Body of pancreas (tissue), 4 donors: Measurements from ENCODE around the gene ABCD1. TPM values are rescaled to one million over a fixed set of nuclear protein-coding genes. Genes with fewer than 3 reads are reported as not detected.

Experiments used
- ATAC-seq: fragments of 150-250 bp; one replicate; pipeline ENCODE4 v1.9.1; 2016
- DNase-seq, 4 donors: peaks; one replicate each; pipeline ENCODE4 v3.0.0-alpha.2; 2019
- H3K27ac ChIP-seq, 4 donors: fragments of 200-600 bp; sonication (generic); 1 replicate in 3 of 4; 2 replicates in 1 of 4; pipeline versions ENCODE4 v1.5.1 to v1.6.1; 2016 to 2019; ENCODE audit warnings: mild to moderate bottlenecking in 1 of 4, mixed read lengths in 1 of 4, moderate library complexity in 1 of 4
- H3K27me3 ChIP-seq, 2 donors: fragments of 200-600 bp; sonication (generic); one replicate each; pipeline ENCODE4 v1.6.0; 2016; ENCODE audit warnings: mild to moderate bottlenecking in 1 of 2
- H3K36me3 ChIP-seq, 2 donors: fragments of 200-600 bp; sonication (generic); replicated peaks in 1 of 2; 2 replicates each; pipeline ENCODE4 v1.5.1; 2016; ENCODE audit warnings: low read depth in 2 of 2; ENCODE audit not compliant: insufficient read depth in 1 of 2
- H3K4me1 ChIP-seq: fragments of 200-600 bp; sonication (generic); one replicate; pipeline ENCODE4 v1.6.0; 2016
- H3K4me3 ChIP-seq, 2 donors: fragments of 200-600 bp; sonication (generic); 1 replicate in 1 of 2; 2 replicates in 1 of 2; pipeline ENCODE4 v1.5.1; 2016 to 2019
- H3K9me3 ChIP-seq, 3 donors: fragments of 200-600 bp; sonication (generic); 1 replicate in 2 of 3; 2 replicates in 1 of 3; pipeline ENCODE4 v1.5.1; 2016
- POLR2A ChIP-seq, 3 donors: fragments of 450-650 bp; IDR thresholded peaks; one replicate each; pipeline ENCODE4 v1.6.1; 2016; ENCODE audit warnings: antibody characterized with exemption in 3 of 3, mild to moderate bottlenecking in 2 of 3
- WGBS, 2 donors: methylation state at CpG; one replicate each; pipeline ENCODE4 v1.1.5; 2017; 5-methylcytosine and 5-hydroxymethylcytosine counted together
- intact Hi-C: fragments of 100-400 bp; cut with DNase I; formaldehyde crosslinking; loops from one replicate; pipeline ENCODE4 v1.15.1; 2023
- total RNA-seq, 2 donors: library from RNA; depleted of rRNA; stranded (reverse); fragments of >200 nt; gene quantifications; one replicate each; pipeline ENCODE4 v1.1.0, GENCODE V29; 2016
- TF ChIP-seq, protein P1 (sequence below), 7 experiments: fragments of 450-650 bp in 4 of 7; fragments of 200-600 bp in 3 of 7; sonication (generic) in 3 of 7; IDR thresholded peaks; one replicate each; pipeline ENCODE4 v1.5.1; 2016 to 2019; ENCODE audit warnings: antibody characterized with exemption in 7 of 7

ABCD1 gene
- total RNA-seq, 2 donors from 2014 or later = 11.2 to 31.6 TPM

DNA sequence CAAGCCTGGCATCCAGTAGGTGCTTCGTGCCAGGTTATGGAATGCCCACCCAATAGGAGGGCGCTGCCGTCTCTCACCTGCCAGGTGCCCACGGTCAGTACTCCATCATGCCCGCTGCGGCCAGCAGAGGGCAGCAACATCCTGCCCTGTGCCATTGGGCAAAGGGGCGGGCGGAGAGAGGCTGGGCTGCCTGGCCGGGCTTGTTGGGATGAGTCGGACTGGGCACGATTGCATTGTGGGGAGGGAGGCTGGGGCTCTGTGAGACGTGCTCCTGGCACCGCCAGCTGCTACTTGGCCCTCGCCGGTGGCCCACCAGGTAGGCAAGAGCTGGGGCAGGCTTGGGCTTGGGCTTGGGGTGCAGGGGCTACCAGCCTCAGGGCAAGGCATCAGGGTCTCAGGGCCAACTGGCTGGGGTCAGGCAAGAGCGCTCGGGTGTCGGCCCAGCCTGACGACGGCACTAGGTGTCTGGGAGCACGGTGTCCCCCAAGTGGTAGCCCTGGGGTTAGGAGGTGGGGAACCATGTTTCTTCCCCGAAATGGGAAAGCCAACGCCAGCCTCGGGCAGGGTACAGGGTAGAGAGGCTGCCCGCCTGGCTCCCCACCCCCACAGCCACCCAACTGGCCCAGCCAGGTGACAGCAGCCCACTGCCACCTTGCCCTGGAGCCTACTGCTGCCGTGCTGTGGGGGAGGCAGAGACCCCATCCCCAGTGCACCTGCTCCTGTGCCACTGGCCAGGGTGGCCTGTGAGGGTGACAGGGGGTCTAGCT lies 39.5 kb downstream of the ABCD1 start, which contains the start of gene PLXNB3:
PLXNB3 (plus strand) TSS at position 261 of the 767 bp plus-strand sequence. CDS start 1,287 bp downstream, outside the sequence.
- H3K27ac ChIP-seq = peak within 1 kb of the TSS in 3 of 4 donors; percentile 38 to 65 (median 50)
- DNase-seq (peak; percentile 78 to 88 (median 84)), ATAC-seq (peak; percentile 88)
- H3K4me1 ChIP-seq = peaks cover 13% of the 10 kb centered on the region
- H3K27me3 ChIP-seq = no peaks in the 10 kb centered on the region
- H3K9me3 ChIP-seq = no peaks in the 10 kb centered on the region
- H3K4me3 ChIP-seq = no peak within 1 kb of the TSS
- H3K36me3 ChIP-seq = no peaks in the 10 kb centered on the region
- intact Hi-C loops = loop anchor here (5.0 kb wide), 1 partner anchor 188 kb away; no protein-coding TSS in a partner anchor
- 6% methylated on average over 16 of the region's 26 CpGs; no CpG with 5 or more reads in 1 of the 2 donors for WGBS, 2 donors
- peak in 1 of 3 donors; percentile 26 for TF ChIP-seq POLR2A (IDR thresholded peaks at IDR 0.05)
- TF ChIP-seq, protein P1, sequence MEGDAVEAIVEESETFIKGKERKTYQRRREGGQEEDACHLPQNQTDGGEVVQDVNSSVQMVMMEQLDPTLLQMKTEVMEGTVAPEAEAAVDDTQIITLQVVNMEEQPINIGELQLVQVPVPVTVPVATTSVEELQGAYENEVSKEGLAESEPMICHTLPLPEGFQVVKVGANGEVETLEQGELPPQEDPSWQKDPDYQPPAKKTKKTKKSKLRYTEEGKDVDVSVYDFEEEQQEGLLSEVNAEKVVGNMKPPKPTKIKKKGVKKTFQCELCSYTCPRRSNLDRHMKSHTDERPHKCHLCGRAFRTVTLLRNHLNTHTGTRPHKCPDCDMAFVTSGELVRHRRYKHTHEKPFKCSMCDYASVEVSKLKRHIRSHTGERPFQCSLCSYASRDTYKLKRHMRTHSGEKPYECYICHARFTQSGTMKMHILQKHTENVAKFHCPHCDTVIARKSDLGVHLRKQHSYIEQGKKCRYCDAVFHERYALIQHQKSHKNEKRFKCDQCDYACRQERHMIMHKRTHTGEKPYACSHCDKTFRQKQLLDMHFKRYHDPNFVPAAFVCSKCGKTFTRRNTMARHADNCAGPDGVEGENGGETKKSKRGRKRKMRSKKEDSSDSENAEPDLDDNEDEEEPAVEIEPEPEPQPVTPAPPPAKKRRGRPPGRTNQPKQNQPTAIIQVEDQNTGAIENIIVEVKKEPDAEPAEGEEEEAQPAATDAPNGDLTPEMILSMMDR (IDR thresholded peaks at IDR 0.05) = peak; percentile 59 to 88 (median 76)

DNA sequence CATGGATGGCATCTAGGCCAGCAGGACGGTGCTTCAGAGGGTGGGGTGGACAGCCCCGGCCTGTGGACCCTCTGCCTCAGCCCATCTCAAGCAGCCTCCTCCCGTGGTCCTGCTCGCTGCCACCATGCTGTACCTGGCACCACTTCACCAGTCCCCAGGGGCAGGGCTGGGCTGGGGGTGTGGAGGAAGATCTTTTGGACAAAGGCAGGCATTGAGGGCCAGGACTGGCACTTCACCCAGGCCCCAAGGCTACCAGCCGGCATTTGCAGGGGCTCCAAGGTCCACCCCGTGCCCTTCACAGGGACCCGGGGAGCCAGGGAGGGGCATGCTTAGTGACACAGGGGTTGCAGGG lies 40.1 kb downstream of the ABCD1 start:
- WGBS, 2 donors = 74% methylated on average over 4 of the region's 7 CpGs; no CpG with 5 or more reads in 1 of the 2 donors
- H3K4me3 ChIP-seq = no peak overlapping the region
- DNase-seq = peak in 1 of 4 donors; percentile 14
- H3K4me1 ChIP-seq = peaks cover 13% of the 10 kb centered on the region
- intact Hi-C loops = loop anchor here (5.0 kb wide), 2 partner anchors 178 to 188 kb away; partner anchors contain the start of gene RENBP
- TF ChIP-seq, protein P1 (IDR thresholded peaks at IDR 0.05) = no peak
- no peak for TF ChIP-seq POLR2A (IDR thresholded peaks at IDR 0.05)
- H3K36me3 ChIP-seq = no peaks in the 10 kb centered on the region
- no peaks in the 10 kb centered on the region for H3K27me3 ChIP-seq
- H3K27ac ChIP-seq = peak overlapping the region in 3 of 4 donors; percentile 38 to 65 (median 50)
- ATAC-seq = peak; percentile 11
- H3K9me3 ChIP-seq = no peaks in the 10 kb centered on the region

DNA sequence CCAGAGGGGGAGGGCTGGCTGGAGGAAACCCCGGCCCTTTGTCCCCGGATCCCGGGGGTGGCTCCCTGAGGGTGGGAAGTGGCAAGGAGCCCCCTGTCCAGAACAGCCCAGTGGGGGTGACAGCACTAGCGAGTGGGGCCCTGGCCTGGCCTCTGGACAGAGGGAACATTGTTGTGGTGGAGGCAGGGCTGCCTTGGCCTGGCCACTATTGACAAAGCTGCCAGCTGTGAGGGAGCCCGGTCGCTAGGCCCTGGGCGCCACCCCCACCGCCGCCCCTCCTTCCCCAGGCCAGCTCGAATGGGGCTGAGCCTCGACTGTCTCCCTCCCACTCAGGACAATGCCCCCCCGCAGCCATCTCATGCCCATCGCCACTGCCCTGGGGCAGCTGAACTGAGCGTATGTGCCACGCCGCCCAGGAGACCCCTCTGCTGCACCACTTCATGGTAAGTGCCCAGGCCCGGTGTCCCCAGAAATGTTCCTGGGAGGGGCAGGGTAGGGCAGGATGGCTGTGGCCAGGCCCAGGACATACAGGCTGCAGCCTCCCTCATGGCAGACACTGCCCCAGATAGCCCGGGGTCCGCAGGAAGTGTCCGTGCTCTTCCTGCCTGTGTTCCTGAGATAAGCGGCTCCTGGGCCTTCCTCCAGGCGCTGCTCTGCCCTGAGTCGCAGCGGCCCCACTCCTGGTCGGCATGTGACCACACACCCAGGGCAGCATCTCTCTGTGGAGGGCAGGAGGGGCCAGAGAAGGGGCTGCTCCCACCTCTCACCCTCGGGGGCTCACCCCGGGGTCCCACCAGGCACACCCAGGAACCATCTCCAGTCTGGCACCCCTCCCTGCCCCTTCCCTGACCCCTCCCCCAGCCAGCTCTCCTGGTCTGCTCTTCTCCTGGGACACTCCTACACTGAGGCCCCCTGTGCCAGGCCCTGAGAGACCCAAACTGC lies 40.8 kb downstream of the ABCD1 start:
- peak overlapping the region in 3 of 4 donors; percentile 38 to 65 (median 50) for H3K27ac ChIP-seq
- TF ChIP-seq, protein P1 (IDR thresholded peaks at IDR 0.05) = no peak
- TF ChIP-seq POLR2A (IDR thresholded peaks at IDR 0.05) = no peak
- no peaks in the 10 kb centered on the region for H3K27me3 ChIP-seq
- DNase-seq = peak; percentile 20 to 37 (median 28)
- peaks cover 13% of the 10 kb centered on the region for H3K4me1 ChIP-seq
- peak; percentile 55 for ATAC-seq
- no peak overlapping the region for H3K4me3 ChIP-seq
- 20 to 43% methylated on average over 1 to 13 of the region's 27 CpGs for WGBS, 2 donors
- H3K36me3 ChIP-seq = no peaks in the 10 kb centered on the region
- H3K9me3 ChIP-seq = no peaks in the 10 kb centered on the region
- intact Hi-C loops = loop anchor here (5.0 kb wide), 1 partner anchor 177 kb away; the partner anchor contains the start of gene RENBP

DNA sequence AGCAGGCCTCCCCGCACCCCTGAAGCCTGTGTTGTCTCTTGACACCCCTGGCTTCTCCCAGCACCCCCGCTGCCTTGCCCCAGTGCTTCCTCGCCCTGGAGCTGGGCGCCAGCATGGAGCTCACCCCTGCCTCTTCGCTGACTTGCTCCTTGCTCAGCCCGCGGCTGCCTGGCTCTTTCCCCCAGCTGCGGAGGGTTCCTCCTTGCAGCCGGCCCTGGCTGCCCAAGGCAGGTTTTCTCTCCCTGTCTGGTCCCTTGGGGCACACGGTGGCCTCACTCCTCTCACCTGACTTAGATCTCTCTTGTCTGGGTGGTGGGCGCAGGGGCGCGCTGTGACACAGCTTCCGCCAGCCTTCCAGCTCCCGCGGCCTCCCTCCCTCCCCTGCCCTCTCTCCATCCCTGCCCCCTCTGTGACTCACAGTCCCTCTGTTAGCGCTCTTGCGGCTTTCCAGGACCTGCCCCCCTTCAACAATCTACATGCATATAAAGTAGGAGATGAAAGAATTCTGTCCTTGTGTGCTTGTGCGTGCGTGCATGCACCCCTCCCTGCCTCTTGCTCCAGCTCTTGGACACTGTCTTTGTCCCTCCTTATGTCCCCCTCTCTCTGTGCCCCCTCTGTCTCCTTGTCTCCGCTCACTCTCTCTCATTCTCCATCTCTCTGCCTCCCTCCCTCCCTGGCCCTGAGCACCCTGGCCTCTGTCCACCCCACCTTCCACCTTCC lies 41.6 kb downstream of the ABCD1 start:
- peak overlapping the region in 2 of 4 donors; percentile 3 to 65 for H3K27ac ChIP-seq
- intact Hi-C loops = loop anchor here (5.0 kb wide), 1 partner anchor 176 kb away; the partner anchor contains the start of gene RENBP
- ATAC-seq (no peak), DNase-seq (peak in 1 of 4 donors; percentile 10)
- no peaks in the 10 kb centered on the region for H3K27me3 ChIP-seq
- H3K4me3 ChIP-seq = no peak overlapping the region
- TF ChIP-seq POLR2A (IDR thresholded peaks at IDR 0.05) = no peak
- TF ChIP-seq, protein P1 (IDR thresholded peaks at IDR 0.05) = no peak
- 55 to 78% methylated on average over 17 of the region's 21 CpGs for WGBS, 2 donors
- peaks cover 13% of the 10 kb centered on the region for H3K4me1 ChIP-seq
- H3K9me3 ChIP-seq = no peaks in the 10 kb centered on the region
- no peaks in the 10 kb centered on the region for H3K36me3 ChIP-seq
